ENCODE results near the gene RASSF8. TPM values are rescaled to one million over a fixed set of nuclear protein-coding genes. Genes with fewer than 3 reads are reported as not detected.

Gene RASSF8
- total RNA-seq, 2 experiments from 2014 or later: not detected

- Histone ChIP-seq H3K4me3 (ENCODE audit: low read depth, low read length, poor library complexity, severe bottlenecking) (no peak overlapping the region), H3K4me1 (ENCODE audit: insufficient read depth, low read length, poor library complexity, severe bottlenecking) (no peaks in the 10 kb centered on the region), H3K27ac (ENCODE audit: low read depth, low read length, poor library complexity, severe bottlenecking) (no peak overlapping the region), H3K9me2 (ENCODE audit: insufficient read depth, low read length) (no peaks in the 10 kb centered on the region), H3K36me3 (ENCODE audit: insufficient read depth, low read length) (no peaks in the 10 kb centered on the region), H3K4me2 (ENCODE audit: low read length) (no peak overlapping the region), H3K9me3 (ENCODE audit: low read length) (no peaks in the 10 kb centered on the region), H2AFZ (ENCODE audit: low read length) (no peak overlapping the region), H3K79me2 (ENCODE audit: insufficient read depth, low read depth, low read length) (no peaks in the 10 kb centered on the region), H4K20me1 (ENCODE audit: insufficient read depth, low read length) (no peaks in the 10 kb centered on the region)
- no peak for TF ChIP-seq EZH2phosphoT487 (IDR thresholded peaks at IDR 0.05; ENCODE audit: borderline replicate concordance, low read depth, low read length)
- intact Hi-C loops (cut with micrococcal nuclease; ENCODE audit: unreplicated experiment): no loop called here
- DNase-seq (ENCODE audit: low spot score): no peak
- ChIA-PET CTCF (ENCODE audit: unreplicated experiment) (interaction anchor here (0.6 kb wide), 1 partner anchor 269 kb away, joined by 3 read pairs; no protein-coding TSS in a partner anchor), POLR2A (interaction anchor here (0.5 to 1.2 kb wide), 5 partner anchors 12 to 1127 kb away, joined by 3 to 4 read pairs (median 3); no protein-coding TSS in a partner anchor)
- BruUV-seq (replicated peaks): no TSS peak
Measured at GRCh38 chr12:25935355-25936144, 22.9 kb upstream of the RASSF8 start.

- Histone ChIP-seq H3K4me2 (ENCODE audit: low read length) (no peak overlapping the region), H3K9me3 (ENCODE audit: low read length) (no peaks in the 10 kb centered on the region), H3K79me2 (ENCODE audit: insufficient read depth, low read depth, low read length) (no peaks in the 10 kb centered on the region), H2AFZ (ENCODE audit: low read length) (no peak overlapping the region), H3K4me3 (ENCODE audit: low read depth, low read length, poor library complexity, severe bottlenecking) (no peak overlapping the region), H3K4me1 (ENCODE audit: insufficient read depth, low read length, poor library complexity, severe bottlenecking) (no peaks in the 10 kb centered on the region), H3K36me3 (ENCODE audit: insufficient read depth, low read length) (no peaks in the 10 kb centered on the region), H3K9me2 (ENCODE audit: insufficient read depth, low read length) (no peaks in the 10 kb centered on the region), H4K20me1 (ENCODE audit: insufficient read depth, low read length) (no peaks in the 10 kb centered on the region), H3K27ac (ENCODE audit: low read depth, low read length, poor library complexity, severe bottlenecking) (no peak overlapping the region)
- TF ChIP-seq CTCF (conservative IDR thresholded peaks at IDR 0.05; ENCODE audit: low read length) (no peak), EZH2phosphoT487 (IDR thresholded peaks at IDR 0.05; ENCODE audit: borderline replicate concordance, low read depth, low read length) (no peak)
- DNase-seq (ENCODE audit: low spot score): no peak
- CTCF ChIA-PET (ENCODE audit: unreplicated experiment): no interaction called here
- intact Hi-C loops (cut with micrococcal nuclease; ENCODE audit: unreplicated experiment): no loop called here
- POLR2A ChIA-PET: interaction anchor here (0.9 to 1.0 kb wide), 2 partner anchors 26 to 74 kb away, joined by 3 to 5 read pairs; no protein-coding TSS in a partner anchor
- BruUV-seq (replicated peaks): no TSS peak
Measured at GRCh38 chr12:25937096-25937495, 21.4 kb upstream of the RASSF8 start.

- H3K9me3 ChIP-seq (ENCODE audit: low read length): no peaks in the 10 kb centered on the region
- no peak overlapping the region for H3K4me2 ChIP-seq (ENCODE audit: low read length)
- intact Hi-C loops (cut with micrococcal nuclease; ENCODE audit: unreplicated experiment): no loop called here
- H4K20me1 ChIP-seq (ENCODE audit: insufficient read depth, low read length): no peaks in the 10 kb centered on the region
- H3K4me1 ChIP-seq (ENCODE audit: insufficient read depth, low read length, poor library complexity, severe bottlenecking): no peaks in the 10 kb centered on the region
- BruUV-seq (replicated peaks): no TSS peak
- no peak for DNase-seq (ENCODE audit: low spot score)
- CTCF ChIA-PET (ENCODE audit: unreplicated experiment): no interaction called here
- no peak overlapping the region for H2AFZ ChIP-seq (ENCODE audit: low read length)
- no peaks in the 10 kb centered on the region for H3K9me2 ChIP-seq (ENCODE audit: insufficient read depth, low read length)
- H3K27ac ChIP-seq (ENCODE audit: low read depth, low read length, poor library complexity, severe bottlenecking): no peak overlapping the region
- POLR2A ChIA-PET: interaction anchor here (0.6 to 1.0 kb wide), 2 partner anchors 14 to 52 kb away, joined by 3 read pairs; no protein-coding TSS in a partner anchor
- no peaks in the 10 kb centered on the region for H3K36me3 ChIP-seq (ENCODE audit: insufficient read depth, low read length)
- H3K4me3 ChIP-seq (ENCODE audit: low read depth, low read length, poor library complexity, severe bottlenecking): no peak overlapping the region
- H3K79me2 ChIP-seq (ENCODE audit: insufficient read depth, low read depth, low read length): no peaks in the 10 kb centered on the region
- TF ChIP-seq CTCF (conservative IDR thresholded peaks at IDR 0.05; ENCODE audit: low read length) (no peak), EZH2phosphoT487 (IDR thresholded peaks at IDR 0.05; ENCODE audit: borderline replicate concordance, low read depth, low read length) (no peak)
Measured at GRCh38 chr12:25938581-25938980, 19.9 kb upstream of the RASSF8 start.

Data from OCI-LY7 (cell line).